Activated CD4-positive, alpha-beta T cell treated with anti-CD3 and anti-CD28 coated beads, Interleukin-2, amount 50 U/mL, for 48 hours (primary cell): ENCODE measurements around the gene RBFOX2.
"Not testable (repeated sequence)": the region's sequence is repeated elsewhere in the genome, so short reads cannot be mapped to it uniquely, and the experiment has no call there.

ENCODE experiments used
- DNase-seq, 2 experiments: peaks; one replicate each; pipeline ENCODE4 v3.0.0-alpha.2; 2020

Gene RBFOX2

GRCh38 chr22:35731321-35731720, 297.3 kb downstream of the RBFOX2 start:
- no peak for DNase-seq

- no peak for DNase-seq
Measured at GRCh38 chr22:35729309-35729698, 299.3 kb downstream of the RBFOX2 start.

- DNase-seq, result no peak
Measured at GRCh38 chr22:35728639-35729308, 299.9 kb downstream of the RBFOX2 start.

- no peak for DNase-seq
Measured at GRCh38 chr22:35727436-35727835, 301.2 kb downstream of the RBFOX2 start.

GRCh38 chr22:35726933-35727332, 301.7 kb downstream of the RBFOX2 start:
- DNase-seq, result no peak

GRCh38 chr22:35726398-35726797, 302.2 kb downstream of the RBFOX2 start:
- DNase-seq, result no peak

GRCh38 chr22:35725521-35725920, 303.1 kb downstream of the RBFOX2 start:
- DNase-seq, result no peak

- no peak for DNase-seq
Measured at GRCh38 chr22:35721960-35722359, 306.7 kb downstream of the RBFOX2 start.

- DNase-seq, result no peak
Measured at GRCh38 chr22:35719212-35719875, 309.3 kb downstream of the RBFOX2 start.

- no peak for DNase-seq
Measured at GRCh38 chr22:35717572-35717971, 311.1 kb downstream of the RBFOX2 start, which contains the start of gene APOL5. Gene APOL5, plus strand, starts transcription at chr22:35717872. Its CDS starts 0 bp downstream, at chr22:35717872.

GRCh38 chr22:35712672-35713071, 316.0 kb downstream of the RBFOX2 start:
- DNase-seq, result no peak

- no peak for DNase-seq
Measured at GRCh38 chr22:35711336-35711735, 317.3 kb downstream of the RBFOX2 start.

GRCh38 chr22:35708917-35709316, 319.7 kb downstream of the RBFOX2 start:
- DNase-seq, result no peak

GRCh38 chr22:35708453-35708852, 320.2 kb downstream of the RBFOX2 start:
- DNase-seq, result no peak

- no peak for DNase-seq
Measured at GRCh38 chr22:35705141-35705540, 323.5 kb downstream of the RBFOX2 start.

GRCh38 chr22:35703861-35704584, 324.6 kb downstream of the RBFOX2 start:
- DNase-seq, result no peak

- not testable (repeated sequence) for DNase-seq
Measured at GRCh38 chr22:35699852-35700251, 328.8 kb downstream of the RBFOX2 start.

GRCh38 chr22:35697142-35697541, 331.5 kb downstream of the RBFOX2 start:
- no peak for DNase-seq

GRCh38 chr22:35695202-35695601, 333.4 kb downstream of the RBFOX2 start:
- no peak for DNase-seq

GRCh38 chr22:35690001-35690400, 338.6 kb downstream of the RBFOX2 start:
- DNase-seq, result no peak

GRCh38 chr22:35688913-35689675, 339.5 kb downstream of the RBFOX2 start:
- DNase-seq, result no peak
